AG09309 (cell line): ENCODE data around the gene EIF4EBP3.

Experiments
- DNase-seq: peaks from one replicate; pipeline ENCODE4 v3.0.0-alpha.2; 2010; ENCODE audit warnings: low read depth
- H3K4me3 ChIP-seq: 2 replicates; pipeline ENCODE4 v1.5.1; 2011; ENCODE audit warnings: mild to moderate bottlenecking, low read depth, low read length, moderate library complexity; ENCODE audit not compliant: control insufficient read depth
- TF ChIP-seq, protein P1 (sequence below): IDR thresholded peaks from 2 replicates; pipeline ENCODE4 v1.5.1; 2011; ENCODE audit warnings: mild to moderate bottlenecking, low read depth, low read length, inconsistent platforms; ENCODE audit not compliant: insufficient read depth, control insufficient read depth; ENCODE audit errors: missing control alignments

The EIF4EBP3 gene

DNA sequence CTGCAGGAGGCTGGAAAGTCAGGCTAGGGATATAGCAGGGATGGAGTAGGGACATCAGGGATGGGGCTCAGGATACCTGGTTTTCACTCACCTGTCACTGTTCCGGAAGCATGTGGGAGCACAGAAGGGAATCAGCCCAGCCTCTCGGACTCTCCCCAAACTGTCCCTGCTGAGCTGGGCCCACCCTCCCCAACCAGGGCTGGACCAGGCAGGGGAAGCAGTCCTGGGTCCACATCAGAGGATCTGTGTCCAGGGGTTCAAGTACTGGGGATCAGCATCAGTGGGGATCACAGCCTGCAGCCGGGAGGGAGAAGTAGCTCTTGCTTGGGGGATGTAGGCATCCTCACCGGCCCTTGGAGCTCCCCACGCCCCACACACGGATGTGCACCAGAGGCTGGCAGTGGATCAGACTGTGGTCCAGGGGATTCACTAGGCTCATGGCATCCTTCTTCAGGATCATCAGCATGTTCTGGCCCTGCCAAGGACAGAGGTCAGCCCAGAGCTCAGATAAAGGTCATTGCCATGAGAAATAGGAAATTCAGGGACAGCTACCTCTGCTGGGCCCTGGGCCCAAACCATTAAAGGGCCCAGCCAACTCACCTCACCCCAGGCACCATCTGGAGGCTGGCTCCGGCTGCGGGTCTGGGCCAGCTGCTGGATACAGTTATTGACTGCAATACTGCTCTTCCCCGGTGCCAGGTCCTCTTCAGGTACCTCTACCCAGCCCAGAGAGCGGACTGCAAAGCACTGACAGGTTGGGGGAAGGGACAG is 14.5 kb downstream of the EIF4EBP3 start:
- DNase-seq, result no peak
- no peak overlapping the region for H3K4me3 ChIP-seq
- TF ChIP-seq, protein P1, sequence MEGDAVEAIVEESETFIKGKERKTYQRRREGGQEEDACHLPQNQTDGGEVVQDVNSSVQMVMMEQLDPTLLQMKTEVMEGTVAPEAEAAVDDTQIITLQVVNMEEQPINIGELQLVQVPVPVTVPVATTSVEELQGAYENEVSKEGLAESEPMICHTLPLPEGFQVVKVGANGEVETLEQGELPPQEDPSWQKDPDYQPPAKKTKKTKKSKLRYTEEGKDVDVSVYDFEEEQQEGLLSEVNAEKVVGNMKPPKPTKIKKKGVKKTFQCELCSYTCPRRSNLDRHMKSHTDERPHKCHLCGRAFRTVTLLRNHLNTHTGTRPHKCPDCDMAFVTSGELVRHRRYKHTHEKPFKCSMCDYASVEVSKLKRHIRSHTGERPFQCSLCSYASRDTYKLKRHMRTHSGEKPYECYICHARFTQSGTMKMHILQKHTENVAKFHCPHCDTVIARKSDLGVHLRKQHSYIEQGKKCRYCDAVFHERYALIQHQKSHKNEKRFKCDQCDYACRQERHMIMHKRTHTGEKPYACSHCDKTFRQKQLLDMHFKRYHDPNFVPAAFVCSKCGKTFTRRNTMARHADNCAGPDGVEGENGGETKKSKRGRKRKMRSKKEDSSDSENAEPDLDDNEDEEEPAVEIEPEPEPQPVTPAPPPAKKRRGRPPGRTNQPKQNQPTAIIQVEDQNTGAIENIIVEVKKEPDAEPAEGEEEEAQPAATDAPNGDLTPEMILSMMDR, result no peak

DNA sequence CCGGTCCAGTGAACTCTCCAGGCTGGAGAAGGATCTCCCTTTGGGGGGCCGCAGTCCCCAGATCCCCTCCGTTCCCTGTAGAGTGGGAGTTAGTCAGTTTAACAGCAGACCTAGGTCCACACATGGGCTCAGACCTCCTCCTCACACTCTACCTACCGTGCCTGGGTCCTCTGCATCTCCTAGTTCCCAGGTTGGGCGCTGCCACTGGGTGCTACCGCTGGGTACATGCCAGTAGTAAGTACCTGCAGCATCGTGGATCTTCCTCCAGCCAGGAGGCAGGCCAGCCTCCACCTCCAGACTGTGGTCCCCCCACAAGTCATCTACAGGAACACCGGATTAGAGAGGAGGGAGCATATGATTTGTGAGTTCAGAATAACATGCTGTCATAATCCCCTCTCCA is 16.1 kb downstream of the EIF4EBP3 start:
- TF ChIP-seq, protein P1, result no peak
- DNase-seq, result no peak
- peak overlapping the region; percentile 78 for H3K4me3 ChIP-seq

DNA sequence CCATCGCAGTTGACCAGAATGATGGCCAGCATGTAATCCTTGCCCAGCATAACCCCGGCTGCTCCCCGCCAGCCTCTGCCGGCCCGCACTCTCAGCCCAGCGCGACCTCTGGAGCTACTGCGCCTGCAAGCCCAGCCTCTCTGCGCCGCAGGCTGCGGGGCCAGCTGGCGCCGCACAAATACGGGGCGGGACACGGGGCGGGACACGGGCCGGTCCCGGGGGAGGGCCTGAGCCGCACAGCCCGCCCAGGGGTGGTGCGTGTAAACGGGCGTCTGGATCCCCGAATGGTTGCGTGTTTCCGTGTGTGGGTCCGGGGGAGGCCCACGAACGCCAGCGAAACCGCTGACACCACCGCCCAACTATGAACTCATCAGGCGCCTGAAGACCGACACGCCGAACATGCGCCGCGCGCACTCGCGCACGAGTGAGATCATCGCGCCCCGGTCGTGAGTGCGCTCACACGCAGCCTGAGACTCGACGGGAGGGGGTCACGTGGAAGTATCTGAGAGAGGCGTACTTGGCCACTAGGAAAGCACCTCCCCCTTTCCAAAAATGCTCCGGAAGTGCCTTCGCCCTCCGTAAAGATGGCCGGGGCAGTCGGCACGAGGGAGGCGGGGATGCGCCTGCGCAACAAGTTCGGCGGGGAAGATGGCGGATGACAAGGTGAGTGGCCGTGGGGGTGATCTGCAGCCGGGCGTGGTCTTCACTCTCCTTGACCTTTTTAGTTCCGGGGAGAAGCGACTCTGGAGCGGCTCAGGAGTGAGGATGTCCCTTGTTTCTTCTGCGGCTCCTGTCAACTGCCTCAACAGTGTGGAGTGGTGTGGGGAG is 16.9 kb downstream of the EIF4EBP3 start, which contains the start of the genes APBB3 and SLC35A4:
Gene APBB3, minus strand, starts transcription at position 403 of the 828 bp plus-strand sequence. Its CDS starts 353 bp downstream, at position 50.
Gene SLC35A4, plus strand, starts transcription at position 633 of the 828 bp plus-strand sequence. CDS start 2,342 bp downstream, outside the sequence.
- TF ChIP-seq, protein P1, result no peak
- H3K4me3 ChIP-seq, result peak within 1 kb of the TSS; percentile 78
- peak; percentile 97 for DNase-seq

DNA sequence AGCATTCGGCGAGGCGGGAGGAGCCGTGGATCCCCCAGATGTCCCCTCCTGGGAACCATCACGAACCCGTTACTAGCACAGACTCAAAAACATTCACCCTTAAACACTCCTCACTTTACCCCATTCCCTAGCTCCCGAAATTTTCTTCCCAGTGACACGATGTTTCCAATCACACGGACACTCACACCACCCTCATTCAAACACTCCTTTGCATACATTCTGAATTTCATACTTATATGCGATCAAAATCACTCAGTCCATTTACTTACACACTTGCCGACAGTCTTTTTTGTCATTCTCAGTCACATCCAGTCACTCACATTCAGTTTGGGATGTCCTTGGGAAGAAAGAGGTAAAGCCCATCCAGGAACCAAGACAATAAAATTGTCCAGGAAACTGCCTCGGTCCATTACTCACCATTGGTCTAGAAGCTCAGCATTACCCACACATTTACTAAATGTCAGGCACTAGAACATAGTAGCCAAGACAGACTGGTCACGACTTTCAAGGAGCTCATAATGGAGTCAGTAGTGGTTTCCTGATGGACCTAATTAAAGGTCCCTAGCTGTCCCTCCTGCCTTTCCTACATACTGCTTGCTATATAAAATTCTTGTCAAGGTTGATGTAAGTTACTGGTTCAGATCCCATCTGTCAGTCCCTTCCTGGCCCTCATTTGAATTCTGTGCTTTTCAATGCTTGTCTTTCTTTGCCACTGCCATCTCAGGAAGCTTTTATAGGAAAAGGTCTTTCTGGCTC is 17.7 kb downstream of the EIF4EBP3 start:
- H3K4me3 ChIP-seq, result peak overlapping the region; percentile 78
- no peak for DNase-seq
- TF ChIP-seq, protein P1, result no peak

DNA sequence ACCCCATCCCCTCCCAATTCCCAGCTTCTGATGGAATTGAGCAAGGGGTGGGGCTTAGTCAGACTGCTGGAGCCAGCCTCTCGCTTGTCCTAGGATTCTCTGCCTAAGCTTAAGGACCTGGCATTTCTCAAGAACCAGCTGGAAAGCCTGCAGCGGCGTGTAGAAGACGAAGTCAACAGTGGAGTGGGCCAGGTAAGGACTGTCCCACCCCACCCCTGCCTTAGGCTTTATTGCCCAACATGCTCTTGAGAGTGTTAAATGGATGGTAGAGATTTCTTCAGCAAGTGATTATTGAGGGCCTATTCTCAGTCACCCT is 18.3 kb downstream of the EIF4EBP3 start:
- no peak for DNase-seq

More for the DNA sequence above, 18.3 kb downstream of the EIF4EBP3 start:
- TF ChIP-seq, protein P1, result no peak
- H3K4me3 ChIP-seq, result peak overlapping the region; percentile 78
